OCI-LY7 (cell line): ENCODE data around the gene YY1. TPM values are rescaled to one million over a fixed set of nuclear protein-coding genes. Genes with fewer than 3 reads are reported as not detected.
"Not testable (repeated sequence)": the region's sequence is repeated elsewhere in the genome, so short reads cannot be mapped to it uniquely, and the experiment has no call there.

Experiments
- BruUV-seq: library from RNA; stranded (reverse); fragments of 400-500 nt; replicated peaks from 2 replicates; lab custom pipeline; 2021; lab: Mats Ljungman, UMichigan
- CTCF ChIA-PET: fragments of 300-600 bp; sonication (Branson Sonifier 250); formaldehyde crosslinking; loops from one replicate; lab custom pipeline; 2022; ENCODE audit warnings: antibody characterized with exemption; ENCODE audit not compliant: unreplicated experiment; lab: Charles Lee
- POLR2A ChIA-PET: fragments of 300-600 bp; sonication (Branson Sonifier 250); formaldehyde crosslinking; loops from one replicate; lab custom pipeline; 2022; ENCODE audit warnings: antibody characterized with exemption; lab: Charles Lee
- DNase-seq: peaks from one replicate; pipeline ENCODE4 v3.0.0-alpha.2; 2015; ENCODE audit warnings: low spot score
- H2AFZ ChIP-seq: fragments of 200-600 bp; sonication (generic), shearing (Covaris generic); 2 replicates; pipeline ENCODE4 v1.6.1; 2014; ENCODE audit warnings: mild to moderate bottlenecking, antibody characterized with exemption, low read length, moderate library complexity
- H3K27ac ChIP-seq: fragments of 200-600 bp; sonication (generic); 2 replicates; pipeline ENCODE4 v1.5.1; 2014; ENCODE audit warnings: mixed run types, low read depth, mild to moderate bottlenecking, moderate library complexity, low read length, inconsistent platforms; ENCODE audit not compliant: poor library complexity, severe bottlenecking
- H3K36me3 ChIP-seq: fragments of 200-600 bp; sonication (generic); 2 replicates; pipeline ENCODE4 v1.6.1; 2014; ENCODE audit warnings: mild to moderate bottlenecking, antibody characterized with exemption, low read length, moderate library complexity, mixed read lengths; ENCODE audit not compliant: insufficient read depth
- H3K4me1 ChIP-seq: fragments of 200-600 bp; sonication (generic); 2 replicates; pipeline ENCODE4 v1.5.1; 2014; ENCODE audit warnings: mild to moderate bottlenecking, low read length; ENCODE audit not compliant: insufficient read depth, poor library complexity, severe bottlenecking
- H3K4me2 ChIP-seq: fragments of 200-600 bp; sonication (generic); 2 replicates; pipeline ENCODE4 v1.6.1; 2014; ENCODE audit warnings: mild to moderate bottlenecking, low read length
- H3K4me3 ChIP-seq: fragments of 200-600 bp; sonication (generic); 2 replicates; pipeline ENCODE4 v1.5.1; 2014; ENCODE audit warnings: mild to moderate bottlenecking, low read depth, low read length; ENCODE audit not compliant: poor library complexity, severe bottlenecking
- H3K79me2 ChIP-seq: fragments of 200-600 bp; sonication (generic); 2 replicates; pipeline ENCODE4 v1.6.1; 2016; ENCODE audit warnings: low read depth, mild to moderate bottlenecking, low read length, moderate library complexity, mixed read lengths; ENCODE audit not compliant: insufficient read depth
- H3K9me2 ChIP-seq: fragments of 200-600 bp; sonication (generic); 2 replicates; pipeline ENCODE4 v1.6.1; 2016; ENCODE audit warnings: mild to moderate bottlenecking, low read length, mixed read lengths; ENCODE audit not compliant: insufficient read depth
- H3K9me3 ChIP-seq: fragments of 200-600 bp; sonication (generic); 2 replicates; pipeline ENCODE4 v1.6.1; 2014; ENCODE audit warnings: mild to moderate bottlenecking, mixed run types, low read length, mixed read lengths
- H4K20me1 ChIP-seq: fragments of 200-600 bp; sonication (generic); 2 replicates; pipeline ENCODE4 v1.6.1; 2014; ENCODE audit warnings: mild to moderate bottlenecking, antibody characterized with exemption, low read length, moderate library complexity, mixed read lengths; ENCODE audit not compliant: insufficient read depth
- CTCF ChIP-seq: fragments of 200-600 bp; sonication (generic); conservative IDR thresholded peaks from 2 replicates; pipeline ENCODE4 v1.5.1; 2014; ENCODE audit warnings: mild to moderate bottlenecking, antibody characterized with exemption, low read length, moderate library complexity, mixed read lengths
- EZH2phosphoT487 ChIP-seq: fragments of 200-600 bp; sonication (generic); IDR thresholded peaks from 2 replicates; pipeline ENCODE4 v1.6.1; 2018; ENCODE audit warnings: low read depth, borderline replicate concordance, mild to moderate bottlenecking, mixed run types, antibody characterized with exemption, low read length, moderate library complexity, mixed read lengths
- intact Hi-C: fragments of 100-400 bp; cut with micrococcal nuclease; formaldehyde crosslinking; loops from one replicate; pipeline ENCODE4 v1.10.0; 2022; ENCODE audit not compliant: unreplicated experiment
- total RNA-seq, 2 experiments: library from RNA; depleted of rRNA in 1 of 2; stranded (reverse); fragments of >200 nt in 1 of 2; shearing (Covaris generic) in 1 of 2; gene quantifications; 2 replicates each; pipeline ENCODE4 v1.2.3, GENCODE V29; 2014 to 2022

YY1 gene
- total RNA-seq, 2 experiments from 2014 or later = 59.9 to 140 TPM

GRCh38 chr14:100203962-100204834, 34.7 kb upstream of the YY1 start:
- no peak overlapping the region for H3K27ac ChIP-seq
- no peak for TF ChIP-seq EZH2phosphoT487
- TF ChIP-seq CTCF = no peak
- H3K36me3 ChIP-seq = no peaks in the 10 kb centered on the region
- no peaks in the 10 kb centered on the region for H3K9me3 ChIP-seq
- no peak overlapping the region for H2AFZ ChIP-seq
- H3K4me2 ChIP-seq = no peak overlapping the region
- CTCF ChIA-PET = no interaction called here
- no peaks in the 10 kb centered on the region for H3K4me1 ChIP-seq
- DNase-seq = no peak
- POLR2A ChIA-PET = no interaction called here
- intact Hi-C loops = no loop called here
- no peaks in the 10 kb centered on the region for H4K20me1 ChIP-seq
- no peak overlapping the region for H3K4me3 ChIP-seq
- H3K79me2 ChIP-seq = no peaks in the 10 kb centered on the region
- BruUV-seq = no TSS peak
- H3K9me2 ChIP-seq = no peaks in the 10 kb centered on the region

- H3K27ac ChIP-seq, H3K4me3 ChIP-seq, H3K4me2 ChIP-seq, H3K4me1 ChIP-seq, intact Hi-C loops, H3K79me2 ChIP-seq, CTCF ChIA-PET, H4K20me1 ChIP-seq, BruUV-seq, H3K9me3 ChIP-seq, DNase-seq, H3K9me2 ChIP-seq, H3K36me3 ChIP-seq, H2AFZ ChIP-seq: not testable (repeated sequence)
- POLR2A ChIA-PET = interaction anchor here (0.6 kb wide), 1 partner anchor 15 kb away, joined by 3 read pairs; no protein-coding TSS in a partner anchor
Measured at GRCh38 chr14:100204835-100205167, 34.1 kb upstream of the YY1 start.

DNA sequence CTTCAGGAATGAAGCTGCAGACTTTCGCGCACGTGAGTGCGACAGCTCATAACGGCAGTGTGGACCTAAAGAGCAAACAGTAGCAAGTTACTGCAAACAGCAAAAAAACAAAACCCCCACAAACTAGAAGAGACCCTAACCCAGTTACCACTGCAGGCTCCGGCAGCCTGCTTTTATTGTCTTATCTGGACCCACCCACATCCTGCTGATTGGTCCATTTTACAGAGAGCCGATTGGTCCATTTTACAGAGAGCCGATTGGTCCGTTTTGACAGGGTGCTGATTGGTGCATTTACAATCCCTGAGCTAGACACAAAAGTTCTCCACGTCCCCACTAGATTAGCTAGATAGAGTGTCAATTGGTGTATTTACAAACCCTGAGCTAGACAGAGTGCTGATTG, 31.4 kb upstream of the YY1 start:
- H3K27ac ChIP-seq, H3K79me2 ChIP-seq, H2AFZ ChIP-seq, DNase-seq, H3K9me3 ChIP-seq, H3K9me2 ChIP-seq, H3K36me3 ChIP-seq, H3K4me2 ChIP-seq, H3K4me3 ChIP-seq, H3K4me1 ChIP-seq, H4K20me1 ChIP-seq, BruUV-seq, CTCF ChIA-PET, intact Hi-C loops: not testable (repeated sequence)
- POLR2A ChIA-PET = interaction anchor here (0.6 kb wide), 1 partner anchor 444 kb away, joined by 3 read pairs; no protein-coding TSS in a partner anchor

DNA sequence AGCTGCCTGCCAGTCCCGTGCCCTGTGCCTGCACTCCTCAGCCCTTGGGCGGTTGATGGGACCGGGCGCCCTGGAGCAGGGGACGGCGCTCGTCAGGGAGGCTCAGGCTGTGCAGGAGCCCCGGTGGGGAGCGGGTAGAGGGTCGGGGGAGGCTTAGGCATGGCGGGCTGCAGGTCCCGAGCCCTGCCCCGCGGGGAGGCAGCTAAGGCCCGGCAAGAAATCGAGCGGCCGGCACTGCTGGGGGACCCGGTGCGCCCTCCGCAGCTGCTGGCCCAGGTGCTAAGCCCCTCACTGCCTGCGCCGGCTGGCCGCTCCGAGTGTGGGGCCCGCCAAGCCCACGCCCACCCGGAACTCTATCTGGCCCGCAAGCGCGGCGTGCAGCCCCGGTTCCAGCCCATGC, 30.8 kb upstream of the YY1 start:
- POLR2A ChIA-PET, H3K9me2 ChIP-seq, H3K9me3 ChIP-seq, H2AFZ ChIP-seq, H4K20me1 ChIP-seq, H3K4me3 ChIP-seq, H3K36me3 ChIP-seq, H3K79me2 ChIP-seq, H3K4me2 ChIP-seq, BruUV-seq, intact Hi-C loops, CTCF ChIA-PET, DNase-seq, H3K27ac ChIP-seq, H3K4me1 ChIP-seq: not testable (repeated sequence)
